ENCODE measurements around the gene CDC42BPB. TPM values are rescaled to one million over a fixed set of nuclear protein-coding genes. Genes with fewer than 3 reads are reported as not detected.

CDC42BPB gene
- total and polyA plus RNA-seq, 12 donors: 41.1 to 108 (median 77.4) TPM

DNA sequence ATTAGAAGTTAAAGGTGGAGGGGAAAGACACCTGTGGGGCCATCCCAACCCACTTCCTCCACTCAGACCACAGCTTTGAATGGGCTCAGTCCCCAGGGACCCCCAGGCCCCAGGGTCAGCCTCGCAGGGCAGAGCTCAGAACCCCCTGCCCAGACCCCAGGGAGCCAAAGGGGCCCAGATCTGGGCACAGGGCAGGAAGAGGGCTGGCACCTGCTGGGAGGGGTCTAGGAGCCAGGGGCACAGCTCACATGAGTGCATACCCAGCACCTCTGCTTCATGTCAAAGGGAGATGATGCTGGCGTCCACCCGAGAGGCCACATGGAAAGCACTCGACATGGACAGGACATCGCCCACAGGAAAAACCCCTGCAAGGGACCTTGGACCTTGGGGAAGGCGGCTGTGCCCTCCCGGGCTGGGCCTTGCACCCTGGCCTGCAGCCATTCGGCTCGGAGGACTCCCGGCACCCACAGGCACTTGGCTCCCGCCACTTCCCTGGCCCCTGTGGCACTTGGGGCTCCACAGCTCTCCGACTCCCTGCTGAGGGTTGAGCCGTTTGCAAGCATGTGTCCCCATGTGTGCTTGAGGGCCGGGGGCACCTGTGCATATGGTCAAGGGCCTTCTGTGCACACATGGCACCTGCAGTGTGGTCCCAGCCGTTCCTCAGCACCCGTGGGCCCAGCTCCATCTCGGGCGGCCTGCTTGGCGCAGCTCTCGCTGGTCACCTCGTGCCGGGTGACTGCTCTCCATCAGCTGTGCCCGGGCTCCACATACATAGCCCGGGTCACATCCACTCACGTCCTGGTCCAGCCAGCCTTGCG is 142.7 kb downstream of the CDC42BPB start:
- H3K27ac ChIP-seq: no peak overlapping the region
- WGBS, 4 donors: 82 to 85% (median 83%) methylated on average over 6 to 26 of the region's 26 CpGs
- no peak for DNase-seq
- no peak overlapping the region for H3K4me3 ChIP-seq
- no peaks in the 10 kb centered on the region for H3K9me3 ChIP-seq (replicated peaks in 1 of 3)
- no peaks in the 10 kb centered on the region for H3K27me3 ChIP-seq
- no peaks in the 10 kb centered on the region for H3K36me3 ChIP-seq (replicated peaks in 1 of 2)
- intact Hi-C loops (cut with DNase I): loop anchor here (5.0 kb wide), 4 partner anchors 137 to 222 kb away; partner anchors contain the start of gene TRAF3 (in 1 of the 2)
- H3K4me1 ChIP-seq (replicated peaks in 1 of 2): no peaks in the 10 kb centered on the region
- TF ChIP-seq CTCF (IDR thresholded peaks at IDR 0.05): no peak

GRCh38 chr14:102913341-102914211 is 143.8 kb downstream of the CDC42BPB start:
- intact Hi-C loops (cut with DNase I): no loop called here
- Histone ChIP-seq H3K4me1 (replicated peaks in 1 of 2) (no peaks in the 10 kb centered on the region), H3K9me3 (replicated peaks in 1 of 3) (no peaks in the 10 kb centered on the region), H3K36me3 (replicated peaks in 1 of 2) (no peaks in the 10 kb centered on the region), H3K4me3 (no peak overlapping the region), H3K27me3 (no peaks in the 10 kb centered on the region), H3K27ac (no peak overlapping the region)
- no peak for DNase-seq
- WGBS, 4 donors: 90 to 94% (median 92%) methylated on average over 21 to 28 of the region's 28 CpGs
- TF ChIP-seq CTCF (IDR thresholded peaks at IDR 0.05): no peak
- no peak for TF ChIP-seq POLR2A (IDR thresholded peaks at IDR 0.05)

DNA sequence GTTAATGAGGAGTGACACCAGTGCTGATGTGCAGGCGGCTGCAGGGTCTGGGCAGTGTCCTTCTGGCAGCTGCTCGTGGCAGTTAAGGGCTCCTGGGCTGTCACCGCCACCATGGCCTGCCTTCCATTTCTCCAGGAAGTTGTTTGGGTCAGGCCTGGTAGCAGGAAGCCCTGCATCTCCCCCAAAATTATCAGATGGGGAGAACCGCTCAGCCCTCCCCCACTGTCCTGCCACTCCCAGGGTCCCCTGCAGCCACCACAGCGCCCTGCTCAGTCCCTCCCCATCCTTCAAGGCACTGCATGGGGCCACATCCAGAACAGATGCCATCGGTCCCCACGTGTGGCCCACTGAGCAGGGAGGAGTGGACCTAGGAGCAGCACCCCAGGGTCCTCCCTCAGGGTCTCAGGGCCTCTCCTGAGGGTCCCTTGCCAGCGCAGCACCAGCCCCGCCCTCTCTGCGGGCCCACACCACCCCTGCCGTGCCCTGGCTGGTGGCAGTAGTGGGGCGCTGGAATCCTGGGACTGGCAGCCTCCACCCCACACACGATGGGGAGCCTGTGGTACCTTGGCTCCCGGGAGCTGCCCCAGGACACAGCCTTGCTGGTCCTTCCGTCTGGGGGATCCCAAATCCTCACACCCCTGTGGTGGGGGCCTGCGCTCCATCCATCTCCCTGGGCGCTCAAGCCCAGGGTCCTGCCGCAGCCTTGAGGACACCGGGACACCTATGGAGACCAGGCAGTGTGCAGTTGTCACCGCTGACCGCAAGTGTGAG is 145.2 kb downstream of the CDC42BPB start:
- no peaks in the 10 kb centered on the region for H3K36me3 ChIP-seq (replicated peaks in 1 of 2)

More for the DNA sequence above, 145.2 kb downstream of the CDC42BPB start:
- intact Hi-C loops (cut with DNase I): no loop called here
- WGBS, 4 donors: 85 to 95% (median 91%) methylated on average over 4 to 21 of the region's 21 CpGs
- Histone ChIP-seq H3K27ac (no peak overlapping the region), H3K4me1 (replicated peaks in 1 of 2) (no peaks in the 10 kb centered on the region), H3K27me3 (no peaks in the 10 kb centered on the region), H3K4me3 (no peak overlapping the region), H3K9me3 (replicated peaks in 1 of 3) (no peaks in the 10 kb centered on the region)
- no peak for DNase-seq
- no peak for TF ChIP-seq POLR2A (IDR thresholded peaks at IDR 0.05)
- TF ChIP-seq CTCF (IDR thresholded peaks at IDR 0.05): no peak
